ENCODE measurements around the gene CCDC78. TPM values are rescaled to one million over a fixed set of nuclear protein-coding genes. Genes with fewer than 3 reads are reported as not detected.

Gene CCDC78
- total and polyA plus RNA-seq, 2 of the 13 experiments (the other 11 are each of a cell fraction or from before 2014, with no cell fraction given): 0.53 to 1.5 TPM

- peak; percentile 38; the same call in 1 of the 2 replicates for TF ChIP-seq RNF2 (conservative IDR thresholded peaks at IDR 0.05; ENCODE audit: low read depth)
- 0 out of 2 replicates have a peak, but pooled peaks have one; percentile 7 for TF ChIP-seq SALL2 (CRISPR knock-in tag; IDR thresholded peaks at IDR 0.05)
- TF ChIP-seq, protein P1, sequence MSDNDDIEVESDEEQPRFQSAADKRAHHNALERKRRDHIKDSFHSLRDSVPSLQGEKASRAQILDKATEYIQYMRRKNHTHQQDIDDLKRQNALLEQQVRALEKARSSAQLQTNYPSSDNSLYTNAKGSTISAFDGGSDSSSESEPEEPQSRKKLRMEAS (IDR thresholded peaks at IDR 0.05): 0 out of 2 replicates have a peak, but pooled peaks have one; percentile 3
- TF ChIP-seq HIVEP1 (CRISPR knock-in tag; IDR thresholded peaks at IDR 0.05): no peak
- TF ChIP-seq MAZ (IDR thresholded peaks at IDR 0.05; ENCODE audit: borderline replicate concordance, low read depth, low read length): no peak
- TF ChIP-seq MAZ (CRISPR knock-in tag; IDR thresholded peaks at IDR 0.05; ENCODE audit: low read depth): peak; percentile 5; the same call in 1 of the 2 replicates
- TF ChIP-seq AGO1 (IDR thresholded peaks at IDR 0.05; ENCODE audit: low read depth, low read length, poor library complexity, severe bottlenecking): peak; percentile 91
- peak; percentile 54; the same call in 1 of the 2 replicates for TF ChIP-seq ZFY (CRISPR knock-in tag; IDR thresholded peaks at IDR 0.05)
- TF ChIP-seq RFXANK (CRISPR knock-in tag; IDR thresholded peaks at IDR 0.05): no peak
- TF ChIP-seq NONO (IDR thresholded peaks at IDR 0.05): no peak
- TF ChIP-seq NONO (CRISPR knock-in tag; conservative IDR thresholded peaks at IDR 0.05): 0 out of 2 replicates have a peak, but pooled peaks have one; percentile 14
- TF ChIP-seq MIXL1 (CRISPR knock-in tag; IDR thresholded peaks at IDR 0.05): no peak
- no peak for TF ChIP-seq EED (CRISPR knock-in tag; IDR thresholded peaks at IDR 0.05)
- 0 out of 2 replicates have a peak, but pooled peaks have one; percentile 17 for TF ChIP-seq MTA3 (CRISPR knock-in tag; IDR thresholded peaks at IDR 0.05)
- peak; percentile 34; the same call in 1 of the 2 replicates for TF ChIP-seq KDM2A (CRISPR knock-in tag; IDR thresholded peaks at IDR 0.05; ENCODE audit: borderline replicate concordance, low read depth)
- no peak for TF ChIP-seq RBAK (CRISPR knock-in tag; IDR thresholded peaks at IDR 0.05)
- no peak for TF ChIP-seq TCF7 (IDR thresholded peaks at IDR 0.05; ENCODE audit: low read depth)
- TF ChIP-seq MXD4 (CRISPR knock-in tag; IDR thresholded peaks at IDR 0.05): 0 out of 2 replicates have a peak, but pooled peaks have one; percentile 32
- no peak for TF ChIP-seq NFYC (CRISPR knock-in tag; IDR thresholded peaks at IDR 0.05)
- TF ChIP-seq ZSCAN20 (CRISPR knock-in tag; IDR thresholded peaks at IDR 0.05; ENCODE audit: borderline replicate concordance): 0 out of 2 replicates have a peak, but pooled peaks have one; percentile 19
- no peak for TF ChIP-seq ZNF552 (CRISPR knock-in tag; IDR thresholded peaks at IDR 0.05; ENCODE audit: borderline replicate concordance)
- TF ChIP-seq ZNF790 (CRISPR knock-in tag; IDR thresholded peaks at IDR 0.05; ENCODE audit: borderline replicate concordance): no peak
- peak; percentile 69 for TF ChIP-seq RAD21 (CRISPR knock-in tag; IDR thresholded peaks at IDR 0.05)
- peak; percentile 24; the same call in 1 of the 2 replicates for TF ChIP-seq ZNF546 (CRISPR knock-in tag; conservative IDR thresholded peaks at IDR 0.05)
- TF ChIP-seq YEATS4 (CRISPR knock-in tag; IDR thresholded peaks at IDR 0.05; ENCODE audit: borderline replicate concordance): peak; percentile 31; the same call in 1 of the 2 replicates
- TF ChIP-seq NRL (CRISPR knock-in tag; IDR thresholded peaks at IDR 0.05; ENCODE audit: borderline replicate concordance): 0 out of 2 replicates have a peak, but pooled peaks have one; percentile 49
- no peak for TF ChIP-seq SAP130 (CRISPR knock-in tag; IDR thresholded peaks at IDR 0.05; ENCODE audit: low read depth)
- TF ChIP-seq TAF15 (IDR thresholded peaks at IDR 0.05; ENCODE audit: low read depth, low read length, poor library complexity, severe bottlenecking): peak; percentile 13
- TF ChIP-seq MTA1 (CRISPR knock-in tag; IDR thresholded peaks at IDR 0.05; ENCODE audit: borderline replicate concordance): peak; percentile 9; the same call in 1 of the 2 replicates
Measured at GRCh38 chr16:715477-716199, 10.6 kb downstream of the CCDC78 start (continued).
